Measurements from ENCODE around the gene NAIF1.
A peak's percentile ranks its signal among the peaks of the same experiment; 100 is the strongest.
"Not testable (repeated sequence)": the region's sequence is repeated elsewhere in the genome, so short reads cannot be mapped to it uniquely, and the experiment has no call there.

Gene NAIF1

GRCh38 chr9:128077847-128078503 lies 10.9 kb upstream of the NAIF1 start:
- H3F3A ChIP-seq (ENCODE audit: insufficient read depth, low read length) = peaks cover 10% of the 10 kb centered on the region; the same call in 1 of the 2 replicates

GRCh38 chr9:128073253-128073886 lies 6.2 kb upstream of the NAIF1 start:
- no peaks in the 10 kb centered on the region for H4K20me1 ChIP-seq (ENCODE audit: insufficient read depth, low read length)
- H3K4me2 ChIP-seq (ENCODE audit: low read length) = peak overlapping the region; percentile 54
- no peaks in the 10 kb centered on the region for H3K27me3 ChIP-seq (ENCODE audit: insufficient read depth, low read length)
- H3F3A ChIP-seq (ENCODE audit: insufficient read depth, low read length) = peaks cover 22% of the 10 kb centered on the region
- H3K9ac ChIP-seq (ENCODE audit: low read length) = peak overlapping the region; percentile 22; the same call in 1 of the 2 replicates
- TF ChIP-seq EZH2 (IDR thresholded peaks at IDR 0.05; ENCODE audit: borderline replicate concordance, low read length) (no peak), CTCF (IDR thresholded peaks at IDR 0.05; ENCODE audit: low read length) (no peak)
- H3K9me2 ChIP-seq (ENCODE audit: low read depth, low read length) = no peaks in the 10 kb centered on the region
- H3K4me1 ChIP-seq (ENCODE audit: insufficient read depth, low read length, severe bottlenecking) = peaks cover 58% of the 10 kb centered on the region
- peaks cover 10% of the 10 kb centered on the region for H3K36me3 ChIP-seq (ENCODE audit: insufficient read depth, low read length)
- no peaks in the 10 kb centered on the region for H3K9me3 ChIP-seq (ENCODE audit: low read length)
- peak overlapping the region; percentile 94 for H3K27ac ChIP-seq (ENCODE audit: low read depth, low read length, poor library complexity, severe bottlenecking)
- peak overlapping the region; percentile 36 for H3K4me3 ChIP-seq (ENCODE audit: low read depth, low read length, poor library complexity, severe bottlenecking)
- peaks cover 61% of the 10 kb centered on the region for H3K79me2 ChIP-seq (ENCODE audit: insufficient read depth, low read length)
- H2AFZ ChIP-seq (ENCODE audit: low read length) = no peak overlapping the region

More at GRCh38 chr9:128077847-128078503, 10.9 kb upstream of the NAIF1 start:
- Histone ChIP-seq H3K4me2 (ENCODE audit: low read length) (peak overlapping the region; percentile 12; the same call in 1 of the 2 replicates), H3K27me3 (ENCODE audit: insufficient read depth, low read length) (no peaks in the 10 kb centered on the region), H3K4me3 (ENCODE audit: low read depth, low read length, poor library complexity, severe bottlenecking) (no peak overlapping the region), H3K9me2 (ENCODE audit: low read depth, low read length) (no peaks in the 10 kb centered on the region), H3K9ac (ENCODE audit: low read length) (no peak overlapping the region), H3K9me3 (ENCODE audit: low read length) (no peaks in the 10 kb centered on the region), H3K4me1 (ENCODE audit: insufficient read depth, low read length, severe bottlenecking) (peaks cover 48% of the 10 kb centered on the region), H2AFZ (ENCODE audit: low read length) (no peak overlapping the region), H3K36me3 (ENCODE audit: insufficient read depth, low read length) (peaks cover 10% of the 10 kb centered on the region), H3K27ac (ENCODE audit: low read depth, low read length, poor library complexity, severe bottlenecking) (peak overlapping the region; percentile 53), H3K79me2 (ENCODE audit: insufficient read depth, low read length) (peaks cover 37% of the 10 kb centered on the region), H4K20me1 (ENCODE audit: insufficient read depth, low read length) (no peaks in the 10 kb centered on the region)
- TF ChIP-seq CTCF (IDR thresholded peaks at IDR 0.05; ENCODE audit: low read length) = no peak

DNA sequence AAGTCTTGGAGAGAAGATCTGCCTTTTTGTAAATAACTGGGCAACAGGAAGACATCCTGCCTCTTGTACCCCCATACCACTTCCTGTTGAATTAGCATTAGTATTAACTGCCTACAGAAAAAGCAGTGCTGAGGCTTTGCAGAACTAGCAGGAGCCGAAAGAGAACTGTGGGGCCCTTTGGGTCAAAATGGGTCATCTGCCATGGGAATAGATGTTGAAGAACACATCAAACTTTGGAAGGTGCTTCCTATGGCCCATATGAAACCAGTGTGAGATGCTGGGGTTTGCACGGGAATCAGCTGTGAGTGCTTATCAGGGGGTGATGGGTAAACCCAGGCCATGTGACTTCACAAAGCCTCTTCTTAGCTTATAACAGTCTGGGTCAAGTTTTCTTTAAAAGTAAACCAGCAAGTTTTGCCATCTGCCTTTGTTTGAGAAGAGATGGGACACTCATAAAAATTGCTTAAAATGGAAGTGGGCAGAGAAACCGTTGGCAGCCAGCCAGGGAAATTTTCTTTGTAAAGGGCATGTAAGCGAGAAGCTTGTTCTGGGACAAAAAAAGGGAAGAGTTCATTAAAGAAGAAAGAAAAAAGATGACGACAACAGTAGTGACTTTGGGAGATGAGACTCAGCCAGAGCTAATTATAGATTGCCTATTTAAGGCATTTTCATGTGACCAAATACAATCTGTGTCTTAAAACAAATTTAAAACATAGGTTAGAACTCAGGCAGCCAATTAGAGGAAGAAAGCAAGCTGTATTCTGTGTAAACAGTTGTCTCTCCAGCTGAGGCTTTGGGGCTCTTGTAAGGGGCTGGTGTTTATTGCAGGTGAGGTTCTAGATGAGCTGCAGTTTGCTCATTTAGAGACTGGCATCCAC lies 5.3 kb upstream of the NAIF1 start:
- Histone ChIP-seq H4K20me1 (ENCODE audit: insufficient read depth, low read length) (no peaks in the 10 kb centered on the region), H3K4me3 (ENCODE audit: low read depth, low read length, poor library complexity, severe bottlenecking) (peak overlapping the region; percentile 36), H3K4me1 (ENCODE audit: insufficient read depth, low read length, severe bottlenecking) (peaks cover 48% of the 10 kb centered on the region), H3K27me3 (ENCODE audit: insufficient read depth, low read length) (no peaks in the 10 kb centered on the region), H2AFZ (ENCODE audit: low read length) (no peak overlapping the region), H3K27ac (ENCODE audit: low read depth, low read length, poor library complexity, severe bottlenecking) (peak overlapping the region; percentile 94), H3F3A (ENCODE audit: insufficient read depth, low read length) (peaks cover 22% of the 10 kb centered on the region), H3K36me3 (ENCODE audit: insufficient read depth, low read length) (peaks cover 10% of the 10 kb centered on the region), H3K9ac (ENCODE audit: low read length) (peak overlapping the region; percentile 32), H3K9me3 (ENCODE audit: low read length) (no peaks in the 10 kb centered on the region), H3K4me2 (ENCODE audit: low read length) (peak overlapping the region; percentile 54), H3K9me2 (ENCODE audit: low read depth, low read length) (no peaks in the 10 kb centered on the region), H3K79me2 (ENCODE audit: insufficient read depth, low read length) (peaks cover 58% of the 10 kb centered on the region)
- no peak for TF ChIP-seq EZH2 (IDR thresholded peaks at IDR 0.05; ENCODE audit: borderline replicate concordance, low read length)

DNA sequence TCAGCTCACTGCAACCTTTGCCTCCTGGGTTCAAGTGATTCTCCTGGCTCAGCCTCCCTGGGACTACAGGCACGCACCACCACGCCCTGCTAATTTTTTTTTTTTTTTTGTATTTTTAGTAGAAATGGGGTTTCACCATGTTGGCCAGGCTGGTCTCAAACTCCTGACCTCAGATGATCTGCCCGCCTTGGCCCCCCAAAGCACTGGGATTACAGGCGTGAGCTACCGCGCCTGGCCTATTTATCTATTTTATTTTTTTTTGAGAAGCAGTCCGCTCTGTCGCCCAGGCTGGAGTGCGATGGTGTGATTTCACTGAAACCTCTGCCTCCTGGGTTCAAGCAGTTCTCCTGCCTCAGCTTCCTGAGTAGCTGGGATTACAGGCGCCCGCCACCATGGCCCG lies 4.4 kb upstream of the NAIF1 start:
- not testable (repeated sequence) for H2AFZ ChIP-seq (ENCODE audit: low read length); H3K9me2 ChIP-seq (ENCODE audit: low read depth, low read length); H4K20me1 ChIP-seq (ENCODE audit: insufficient read depth, low read length); H3K27me3 ChIP-seq (ENCODE audit: insufficient read depth, low read length); H3K36me3 ChIP-seq (ENCODE audit: insufficient read depth, low read length); H3K9me3 ChIP-seq (ENCODE audit: low read length)
- H3K79me2 ChIP-seq (ENCODE audit: insufficient read depth, low read length) = peaks cover 51% of the 10 kb centered on the region
- peak overlapping the region; percentile 36 for H3K4me3 ChIP-seq (ENCODE audit: low read depth, low read length, poor library complexity, severe bottlenecking)
- peaks cover 53% of the 10 kb centered on the region for H3K4me1 ChIP-seq (ENCODE audit: insufficient read depth, low read length, severe bottlenecking)
- H3K4me2 ChIP-seq (ENCODE audit: low read length) = peak overlapping the region; percentile 54
- peaks cover 22% of the 10 kb centered on the region for H3F3A ChIP-seq (ENCODE audit: insufficient read depth, low read length)
- peak overlapping the region; percentile 94 for H3K27ac ChIP-seq (ENCODE audit: low read depth, low read length, poor library complexity, severe bottlenecking)
- H3K9ac ChIP-seq (ENCODE audit: low read length) = peak overlapping the region; percentile 32
